LHCN-M2 (cell line): ENCODE results near the gene GRHL1. TPM values are rescaled to one million over a fixed set of nuclear protein-coding genes. Genes with fewer than 3 reads are reported as not detected.

ENCODE experiments used
- DNase-seq: peaks from one replicate; pipeline ENCODE4 v3.0.0-alpha.2; 2012; ENCODE audit warnings: low read depth
- total RNA-seq: library from RNA; depleted of rRNA; stranded (reverse); fragments of >200 nt; gene quantifications from 2 replicates; pipeline ENCODE4 v1.2.3, GENCODE V29; 2014

Gene GRHL1
- total RNA-seq, 1 experiment from 2014 or later: 0.40 TPM

DNA sequence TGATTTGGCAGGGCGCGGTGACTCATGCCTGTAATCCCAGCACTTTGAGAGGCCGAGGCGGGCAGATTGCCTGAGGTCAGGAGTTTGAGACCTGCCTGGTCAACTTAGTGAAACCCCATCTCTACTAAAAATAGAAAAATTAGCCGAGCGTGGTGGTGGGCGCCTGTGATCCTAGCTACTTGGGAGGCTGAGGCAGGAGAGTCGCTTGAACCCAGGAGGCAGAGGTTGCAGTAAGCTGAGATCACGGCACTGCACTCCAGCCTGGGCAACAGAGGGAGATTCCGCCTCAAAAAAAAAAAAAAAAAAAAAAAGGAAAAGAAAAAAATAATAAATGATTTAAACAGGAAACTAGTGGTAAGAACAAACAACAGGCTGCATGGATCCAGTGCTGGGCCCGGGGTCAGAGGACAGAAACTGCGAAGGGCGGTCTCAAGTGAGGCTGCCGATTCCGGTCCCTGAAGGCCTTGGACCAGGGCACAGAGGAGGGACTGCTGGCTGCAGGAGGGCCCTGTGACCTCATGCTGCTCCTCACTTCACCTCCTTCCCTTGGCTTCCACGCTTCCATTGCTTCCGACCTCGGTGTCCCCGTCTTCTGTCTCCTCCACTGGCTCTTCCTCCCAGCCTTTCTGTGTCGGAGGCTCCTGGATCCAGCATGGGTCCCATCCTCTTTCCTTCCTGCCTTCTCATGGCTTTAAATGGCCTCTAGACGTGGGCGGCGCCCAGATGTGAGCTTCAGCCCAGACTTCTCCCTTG, 2.1 kb upstream of the GRHL1 start:
- no peak for DNase-seq

DNA sequence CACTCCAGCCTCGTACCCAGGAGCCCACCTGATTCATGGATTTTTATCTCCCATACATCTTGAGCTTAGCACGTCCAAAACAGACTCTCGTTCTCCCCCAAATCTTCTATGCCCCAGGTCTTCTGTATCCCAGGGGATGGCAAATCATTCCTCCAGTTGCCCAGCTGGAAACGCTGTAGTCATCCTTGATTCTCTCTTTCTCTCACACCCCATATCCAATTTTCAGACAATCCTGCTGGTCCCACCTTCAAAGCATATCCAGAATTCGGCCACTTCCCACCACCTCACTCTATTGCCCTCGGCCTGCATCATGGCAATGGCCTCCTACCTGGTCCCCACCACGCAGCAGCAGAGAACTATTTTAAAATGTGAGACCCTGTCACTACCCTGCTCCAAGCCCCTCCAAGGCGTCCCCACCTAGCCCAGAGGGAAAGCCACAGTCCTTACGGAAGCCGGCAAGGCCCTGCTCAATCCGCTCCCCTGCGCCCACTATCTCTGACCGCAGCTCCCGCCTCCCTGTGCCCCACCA, 1.4 kb upstream of the GRHL1 start:
- no peak for DNase-seq

DNA sequence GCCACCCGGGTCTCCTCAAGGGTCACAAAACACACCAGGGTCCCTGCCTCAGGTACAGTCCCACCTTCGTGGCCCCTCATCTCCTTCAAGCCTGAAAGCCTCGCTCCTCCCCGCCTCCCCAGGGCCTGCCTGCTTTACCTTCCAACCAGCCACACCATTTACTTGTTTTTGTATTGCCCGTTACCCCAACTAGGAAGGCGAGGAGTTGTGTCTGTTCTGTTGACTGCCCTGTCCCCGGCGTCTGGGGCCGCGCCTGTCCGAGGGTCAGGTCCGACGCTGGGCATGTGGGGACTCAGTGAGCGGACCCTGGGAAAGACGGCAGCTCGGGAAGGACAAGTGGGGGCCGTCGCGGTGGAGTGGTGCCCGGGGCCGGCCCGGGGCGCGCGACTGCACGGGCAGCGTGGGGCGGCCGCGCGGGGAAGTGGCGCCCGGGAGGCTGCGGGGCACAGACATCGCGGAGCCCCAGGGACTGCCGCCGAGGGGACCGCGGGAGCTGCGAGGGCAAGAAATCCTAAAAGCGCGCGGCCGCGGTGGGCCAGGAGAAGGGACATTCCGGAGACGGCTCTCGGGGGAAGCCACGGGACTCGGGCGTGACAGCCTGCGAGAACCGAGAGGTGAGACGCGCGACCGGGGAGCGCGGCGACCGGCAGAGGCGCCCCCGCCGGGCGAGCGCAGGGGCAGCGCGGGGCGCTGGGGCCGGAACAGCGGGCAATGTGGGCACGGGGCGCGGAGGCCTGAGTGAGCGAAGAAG, 797 bp upstream of the GRHL1 start:
- no peak for DNase-seq

DNA sequence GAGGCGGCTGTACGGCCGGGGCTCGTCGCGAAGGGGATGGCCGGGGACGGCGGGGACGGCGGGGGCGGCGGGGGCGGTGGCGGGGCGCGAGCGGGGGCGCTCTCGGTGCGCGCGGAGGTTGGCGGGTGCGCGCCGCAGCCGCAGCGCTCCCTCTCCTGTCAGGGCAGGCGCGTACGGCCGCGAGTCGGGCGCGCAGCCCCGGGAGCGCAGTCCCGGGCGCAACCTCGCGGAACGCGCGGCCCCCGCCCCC, 296 bp upstream of the GRHL1 start:
- no peak for DNase-seq

DNA sequence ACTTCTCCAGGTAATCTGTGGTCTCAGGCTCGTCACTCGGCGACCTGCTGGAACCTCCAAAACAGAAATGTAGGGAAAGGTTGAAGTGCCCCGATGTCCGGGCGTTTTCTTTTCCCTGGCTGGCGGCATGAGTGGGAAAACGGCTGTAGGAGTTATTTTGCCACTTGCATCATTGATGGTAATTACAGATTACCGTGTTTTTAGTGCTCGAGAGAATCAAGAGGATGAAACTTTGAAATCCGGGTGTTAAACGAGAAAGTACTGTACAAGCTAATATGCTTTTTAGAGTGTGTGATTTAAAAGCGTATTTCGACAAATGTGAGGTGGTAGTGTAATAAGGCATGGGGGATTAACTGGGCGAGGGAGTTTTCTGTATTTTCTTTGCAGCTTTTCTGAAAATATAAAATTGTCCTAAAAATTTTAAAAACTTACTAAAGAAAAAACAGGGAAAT, 819 bp downstream of the GRHL1 start:
- DNase-seq: no peak

DNA sequence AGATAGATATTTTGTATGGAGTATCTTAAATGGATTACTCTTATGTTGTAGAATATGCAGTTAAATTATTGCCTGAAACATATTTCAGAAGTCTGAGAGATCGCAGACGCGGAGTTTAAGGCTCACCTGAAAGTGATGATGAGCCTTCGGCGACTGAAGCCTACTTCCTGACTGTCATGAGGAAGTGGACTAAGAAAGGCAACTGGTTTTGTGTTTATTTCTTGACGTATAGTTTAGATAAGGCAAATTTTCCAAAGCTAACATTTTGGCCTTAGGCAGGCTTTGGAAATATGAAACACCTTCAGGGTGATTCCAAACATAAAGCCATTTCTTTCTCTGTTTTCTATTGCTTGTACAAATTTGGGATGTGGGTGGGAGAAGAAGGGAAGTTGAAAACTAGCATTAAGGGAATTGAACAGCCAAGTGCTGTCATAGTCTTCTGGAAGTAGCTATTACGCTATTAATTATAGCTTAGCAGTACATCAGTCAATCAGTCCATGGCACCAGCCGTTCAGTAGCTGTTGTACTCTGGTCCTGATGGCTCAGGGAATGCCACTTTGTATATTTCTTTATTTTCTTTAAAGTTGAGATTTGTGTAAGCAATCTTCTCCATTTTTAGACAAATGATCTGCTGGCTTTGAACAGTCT, 1.5 kb downstream of the GRHL1 start:
- DNase-seq: no peak

DNA sequence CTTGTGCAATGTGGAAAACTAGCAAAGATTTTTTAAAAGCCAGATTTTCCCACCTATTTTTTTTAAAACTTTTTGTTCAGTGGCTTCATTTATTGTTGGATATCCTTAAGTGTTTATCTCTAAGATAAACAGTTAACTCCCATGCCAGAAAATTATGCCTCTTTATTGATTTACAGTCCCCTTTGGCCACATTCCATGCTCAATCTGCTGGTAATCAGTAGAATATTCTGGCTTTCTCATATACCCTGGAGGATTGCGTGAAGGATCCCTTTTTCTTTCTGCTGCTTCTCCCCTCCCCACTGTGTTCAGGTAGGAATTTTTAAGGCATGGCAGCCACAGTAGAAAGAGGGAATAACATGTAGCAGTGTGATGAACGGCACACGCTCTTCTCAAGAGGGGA, 2.6 kb downstream of the GRHL1 start:
- DNase-seq: no peak

DNA sequence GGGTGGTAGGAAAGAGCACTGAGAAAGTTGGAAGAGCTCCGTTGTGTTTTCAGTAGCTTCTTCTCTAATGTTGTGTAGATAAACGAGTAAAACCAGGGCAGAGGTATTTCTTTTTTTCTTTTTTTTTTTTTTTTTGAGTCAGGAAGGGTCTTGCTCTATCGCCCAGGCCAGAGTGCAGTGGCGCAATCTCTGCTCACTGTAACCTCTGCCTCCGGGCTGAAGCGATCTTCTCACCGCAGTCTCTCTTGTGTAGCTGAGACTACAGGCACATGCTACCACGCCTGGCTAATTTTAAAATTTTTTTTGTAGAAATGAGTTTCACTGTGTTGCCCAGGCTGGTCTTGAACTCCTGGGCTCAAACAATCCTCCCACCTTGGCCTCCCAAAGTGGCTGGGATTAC, 6.6 kb downstream of the GRHL1 start:
- DNase-seq: no peak

DNA sequence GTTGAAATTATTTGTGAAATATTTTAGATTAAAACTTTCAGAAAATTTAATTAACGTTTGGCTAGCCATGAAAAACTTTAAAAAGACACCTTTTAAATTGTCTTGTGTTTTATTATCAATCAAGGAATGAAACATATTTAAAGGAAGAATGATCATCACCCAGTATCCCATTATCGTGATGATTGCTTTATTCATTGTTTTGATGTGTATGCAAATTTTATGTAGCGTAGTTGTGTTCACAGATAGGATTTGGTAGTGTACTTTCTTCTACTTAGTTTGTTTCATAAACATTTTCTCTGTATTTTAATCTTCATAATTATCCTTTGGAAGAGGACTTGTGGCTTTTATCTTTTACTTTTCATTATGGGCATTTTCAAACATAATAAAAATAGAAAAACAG, 7.8 kb downstream of the GRHL1 start:
- DNase-seq: no peak

DNA sequence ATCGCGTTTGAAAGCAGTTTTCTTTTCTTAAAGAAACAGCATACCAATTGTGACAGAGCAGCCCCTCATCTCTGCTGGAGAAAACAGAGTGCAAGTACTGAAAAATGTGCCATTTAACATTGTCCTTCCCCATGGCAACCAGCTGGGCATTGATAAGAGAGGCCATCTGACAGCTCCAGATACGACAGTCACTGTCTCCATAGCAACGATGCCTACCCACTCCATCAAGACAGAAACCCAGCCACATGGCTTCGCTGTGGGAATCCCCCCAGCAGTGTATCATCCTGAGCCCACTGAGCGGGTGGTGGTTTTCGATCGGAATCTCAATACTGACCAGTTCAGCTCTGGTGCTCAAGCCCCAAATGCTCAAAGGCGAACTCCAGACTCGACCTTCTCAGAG, 9.5 kb downstream of the GRHL1 start:
- no peak for DNase-seq

DNA sequence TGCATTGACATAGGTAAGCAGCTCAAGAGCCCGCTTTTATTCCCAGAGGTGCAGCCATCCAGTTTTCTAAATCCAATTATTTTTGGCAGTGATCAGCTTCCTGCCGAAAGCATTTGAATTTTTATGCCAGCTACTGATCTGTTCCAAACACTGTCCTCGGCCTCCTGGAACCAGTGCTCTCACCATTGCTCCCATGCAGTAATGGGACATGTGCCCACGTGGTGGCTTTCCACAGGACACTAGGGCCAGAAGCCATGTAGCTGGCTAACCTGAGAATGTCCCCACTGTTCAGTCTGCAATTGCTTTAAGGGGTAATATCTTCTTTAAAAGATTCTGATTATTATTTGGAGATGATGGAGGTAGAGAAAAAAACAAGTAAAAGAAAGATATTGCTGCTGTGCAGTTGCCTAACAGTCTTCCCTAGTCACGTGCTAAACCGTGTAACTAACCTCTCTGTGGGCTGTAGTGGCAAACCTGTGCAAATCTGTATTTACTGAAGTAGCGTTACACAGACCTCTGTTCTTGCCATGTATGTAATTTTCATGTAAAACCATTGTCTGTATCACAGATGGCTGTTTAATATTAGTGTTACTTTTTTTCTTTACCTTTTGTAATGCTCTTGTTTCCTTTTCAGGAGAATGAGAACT, 13.0 kb downstream of the GRHL1 start:
- no peak for DNase-seq

DNA sequence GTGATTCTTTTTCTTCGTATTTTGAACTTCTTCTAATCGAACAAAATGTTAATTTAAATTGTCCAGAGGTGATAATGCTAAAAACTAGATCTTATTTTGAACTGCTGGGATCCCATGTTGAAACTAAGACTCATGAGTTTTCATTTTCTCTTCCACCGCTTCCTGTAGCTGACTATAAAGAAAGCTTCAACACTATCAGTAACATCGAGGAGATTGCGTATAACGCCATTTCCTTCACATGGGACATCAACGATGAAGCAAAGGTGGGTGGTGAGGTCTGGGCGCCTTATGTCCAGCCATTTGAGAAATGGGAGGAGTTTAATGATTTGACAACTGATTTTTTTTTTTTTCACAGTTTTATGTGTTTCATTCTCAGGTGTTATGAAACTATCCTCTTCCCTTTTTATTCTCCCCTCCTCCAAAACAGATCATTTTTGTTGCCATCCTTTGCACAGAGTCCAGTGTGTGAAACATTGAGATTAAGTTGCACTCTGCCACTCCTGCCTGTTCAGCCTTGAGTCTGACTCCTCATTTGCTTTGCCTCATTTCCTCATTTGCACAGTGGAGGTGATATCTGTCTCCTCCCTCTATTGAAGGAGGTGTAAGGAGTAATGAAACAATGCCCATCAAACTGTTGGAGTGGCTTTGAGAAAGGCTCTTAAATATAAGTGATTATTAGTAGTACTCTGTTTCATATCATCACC, 13.8 kb downstream of the GRHL1 start:
- DNase-seq: no peak

DNA sequence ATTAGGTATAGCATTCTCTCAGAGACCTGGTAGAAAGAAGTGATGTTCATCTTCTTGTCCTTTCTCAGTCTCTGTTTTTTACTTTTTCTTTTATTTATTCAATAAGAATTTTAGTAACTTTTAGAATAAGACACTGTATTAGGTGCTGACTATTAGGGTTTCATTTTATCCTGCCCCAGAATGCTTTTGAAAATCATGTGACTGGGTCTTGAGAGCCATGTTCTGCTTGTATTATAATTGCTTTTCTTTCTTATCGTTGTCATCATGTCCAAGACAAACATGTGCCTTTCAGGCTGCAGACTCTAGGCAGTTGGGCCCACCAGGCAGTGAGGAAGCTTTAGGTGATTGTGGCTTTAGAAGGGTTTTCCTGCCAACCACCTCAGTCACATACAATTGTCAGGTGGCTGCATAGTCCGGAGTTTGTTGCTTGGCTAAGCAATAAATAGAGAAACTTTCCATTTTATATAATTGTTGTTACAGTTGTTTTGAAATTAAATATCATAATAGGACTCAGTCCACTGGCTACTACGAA, 15.1 kb downstream of the GRHL1 start:
- DNase-seq: no peak

DNA sequence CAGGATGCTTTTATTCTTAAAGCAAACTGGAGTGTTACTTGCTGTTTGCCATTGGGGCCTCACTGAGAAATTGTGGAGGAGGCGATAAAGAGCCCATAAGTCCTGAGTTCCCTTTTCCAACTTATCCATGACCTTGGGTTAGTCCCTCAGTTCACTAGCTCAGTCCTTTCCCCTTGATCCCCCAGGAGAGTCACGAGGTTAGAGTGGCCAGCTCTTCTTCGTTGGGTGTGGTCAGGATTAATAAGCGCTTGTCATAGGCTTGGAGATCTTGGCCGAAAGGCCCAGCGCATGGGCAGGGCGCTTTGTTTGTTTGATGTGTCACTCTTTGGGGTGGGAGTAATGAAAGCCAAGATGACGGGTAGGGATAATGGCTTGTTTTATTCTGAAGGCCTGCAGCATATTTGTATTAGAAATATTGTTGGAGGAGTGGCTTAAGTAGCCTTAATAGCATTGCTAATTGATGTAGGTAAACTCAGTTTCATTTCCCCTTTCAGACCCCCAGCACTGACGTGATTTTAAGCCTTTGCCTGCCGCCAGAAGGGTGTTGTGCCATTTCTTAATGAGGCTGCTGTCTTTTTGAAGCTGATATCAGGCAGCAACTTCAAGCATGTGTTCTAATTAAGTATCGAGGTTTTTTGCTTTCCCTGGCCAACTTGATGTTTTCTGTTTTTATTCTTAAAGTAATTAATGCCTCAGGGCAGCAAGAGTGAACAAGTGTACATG, 15.7 kb downstream of the GRHL1 start:
- DNase-seq: no peak

DNA sequence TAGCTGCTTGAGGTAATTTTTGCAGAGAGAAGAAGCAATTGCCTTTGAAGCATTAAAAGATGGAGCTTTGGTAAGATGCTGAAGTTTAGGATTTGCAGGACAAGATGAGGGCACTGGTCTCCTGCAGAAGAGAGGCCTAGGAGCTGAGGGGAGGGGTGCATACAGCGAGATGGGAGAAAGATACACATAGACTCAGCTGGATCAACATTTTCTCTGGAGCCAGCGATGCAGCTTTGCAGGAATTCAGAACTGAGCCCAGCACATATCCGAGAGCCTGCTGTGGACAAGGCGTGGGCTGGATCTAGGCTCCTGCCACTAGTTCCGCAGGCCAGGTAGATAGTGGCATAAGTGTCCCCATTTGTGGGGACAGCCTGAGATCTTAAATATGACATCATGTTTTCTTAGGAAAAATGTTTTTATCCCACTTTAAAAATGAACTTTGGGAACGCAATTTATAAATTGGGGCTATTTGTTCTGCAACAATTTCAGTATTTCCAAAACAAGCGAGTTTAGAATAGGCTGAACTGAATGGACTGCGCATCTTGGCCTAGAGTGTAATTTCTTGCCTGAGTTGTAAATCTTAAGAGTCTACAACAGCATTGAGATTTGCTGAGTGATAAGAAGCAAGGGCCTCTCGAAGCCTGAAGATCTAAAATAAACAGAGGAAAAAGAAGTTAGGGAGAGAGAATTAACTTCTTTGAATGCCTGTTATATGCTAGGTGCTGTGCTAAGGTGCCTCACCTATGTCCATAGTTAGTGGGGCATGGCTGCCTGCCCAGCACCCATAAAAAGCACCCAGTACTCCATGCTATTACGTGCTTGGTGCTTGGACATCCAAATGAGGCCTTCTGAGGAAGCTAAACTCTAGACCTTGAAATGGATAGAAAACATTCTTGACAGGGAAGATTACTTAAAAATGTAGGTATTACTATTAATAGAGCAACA, 17.3 kb downstream of the GRHL1 start:
- no peak for DNase-seq

DNA sequence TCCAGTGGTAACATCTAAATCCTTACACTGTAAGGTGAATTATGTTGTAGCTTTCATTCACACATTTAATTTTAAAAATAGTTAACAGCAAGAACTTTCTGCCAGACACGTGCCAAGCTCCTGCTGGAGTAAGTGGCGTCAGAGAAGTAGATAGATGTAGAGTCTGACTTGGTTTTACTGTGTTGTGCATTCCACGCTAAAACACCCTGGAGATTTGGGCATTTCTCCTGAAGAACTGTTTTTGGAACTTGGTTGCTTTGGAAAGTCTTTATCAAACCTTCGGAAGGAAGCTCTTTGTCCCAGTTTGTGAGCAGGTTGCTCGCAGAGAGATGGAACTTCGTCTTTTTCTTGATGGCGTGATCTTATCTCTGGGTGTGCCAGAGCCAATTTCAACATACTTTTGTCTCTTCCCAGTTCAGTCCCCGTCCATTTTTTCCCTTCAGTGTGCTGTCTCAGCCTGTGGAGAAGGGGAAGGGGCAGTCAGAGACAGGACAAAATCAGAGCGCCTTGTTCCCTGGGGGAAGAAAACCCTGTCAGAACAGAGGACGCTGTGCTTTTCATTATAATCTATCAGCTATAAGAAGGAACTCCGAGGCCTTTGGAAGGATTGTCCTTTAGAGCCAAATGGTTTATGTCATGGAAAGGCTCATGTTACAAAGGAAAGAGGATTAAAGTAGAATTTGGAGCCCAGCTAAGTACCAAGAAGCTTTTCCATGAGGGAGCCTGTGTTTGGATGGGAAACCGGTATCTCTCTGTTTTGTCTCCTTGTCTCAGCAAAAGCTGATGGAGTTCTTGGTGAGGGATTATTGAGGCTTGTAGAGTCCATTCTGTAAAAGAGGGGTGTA, 18.9 kb downstream of the GRHL1 start:
- no peak for DNase-seq

DNA sequence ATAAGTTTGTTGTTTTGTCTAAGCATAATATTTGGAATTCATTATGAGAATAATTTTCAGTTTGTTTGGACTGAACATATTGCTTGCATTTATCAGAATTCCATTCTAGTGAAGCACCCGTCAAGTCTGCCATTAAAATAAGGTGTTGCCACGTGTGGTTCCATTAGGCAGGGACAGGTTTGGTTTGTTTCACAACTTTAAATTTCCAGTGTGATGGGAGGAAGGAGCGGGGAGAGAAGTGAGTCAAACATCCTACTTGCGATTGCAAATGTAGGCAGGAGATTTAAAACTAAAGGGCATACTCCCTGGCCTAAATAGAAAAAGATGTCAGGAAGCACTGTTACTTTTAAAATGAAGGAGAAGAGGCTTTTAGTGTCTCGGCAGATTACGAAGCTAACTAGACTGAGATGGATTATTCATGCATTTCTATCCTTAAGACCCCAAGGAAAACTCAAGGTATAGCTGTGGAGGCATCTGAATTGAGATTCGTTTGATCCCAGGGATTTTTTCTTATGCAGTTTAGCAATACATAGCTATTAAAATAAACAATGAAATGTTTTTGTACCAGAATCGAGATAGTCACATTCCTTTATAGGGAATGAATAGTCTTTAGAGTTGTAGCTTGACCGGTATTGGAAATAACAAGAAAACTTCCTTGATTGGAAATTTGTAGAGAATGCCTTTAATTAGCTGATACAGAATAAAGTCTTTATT, 19.8 kb downstream of the GRHL1 start:
- no peak for DNase-seq

DNA sequence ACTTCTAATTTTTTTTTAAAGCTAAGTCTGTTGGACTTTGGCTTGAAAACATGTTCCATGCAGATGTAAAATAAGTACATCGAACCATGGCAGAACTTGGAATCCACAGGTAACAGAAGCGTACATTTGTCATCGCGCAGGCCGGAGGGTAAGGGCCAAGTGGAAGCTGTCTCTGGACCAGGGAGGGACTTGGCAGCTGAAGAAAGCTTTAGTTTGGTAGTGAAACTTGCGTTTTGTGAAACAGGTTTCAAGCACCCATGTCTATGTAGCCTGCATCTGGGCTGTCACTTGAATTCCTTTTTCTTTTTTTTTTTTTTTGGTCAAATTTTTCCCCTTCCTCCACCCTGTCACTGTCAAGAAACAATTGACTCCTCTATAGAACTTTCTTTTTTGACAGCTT, 20.4 kb downstream of the GRHL1 start:
- no peak for DNase-seq
